ENCODE measurements around the gene BTAF1.

GRCh38 chr10:91996266-91996665 lies 72.7 kb downstream of the BTAF1 start:
- TF ChIP-seq CTCF (optimal IDR thresholded peaks at IDR 0.05 in 1 of 3, IDR thresholded peaks at IDR 0.05 in 1 of 3, conservative IDR thresholded peaks at IDR 0.05 in 1 of 3; ENCODE audit: extremely low read depth in 1 of 3, insufficient read depth in 2 of 3, low read length in 3 of 3) (no peak), EZH2 (IDR thresholded peaks at IDR 0.05; ENCODE audit: low read length) (no peak)

Data from keratinocyte (primary cell).